Measurements from ENCODE around the gene ITGA5. TPM values are rescaled to one million over a fixed set of nuclear protein-coding genes. Genes with fewer than 3 reads are reported as not detected.

ITGA5 gene
- polyA plus RNA-seq, 2 donors: 20.0 to 42.8 TPM

GRCh38 chr12:54423816-54424150, 4.7 kb upstream of the ITGA5 start:
- Histone ChIP-seq H3K36me3 (ENCODE audit: control insufficient read depth in 2 of 2, insufficient read depth in 2 of 2, low read length in 1 of 2) (no peaks in the 10 kb centered on the region), H3K9me3 (ENCODE audit: control insufficient read depth in 2 of 2, insufficient read depth in 1 of 2, low read depth in 1 of 2, low read length in 1 of 2) (no peaks in the 10 kb centered on the region), H3K4me3 (ENCODE audit: low read depth in 1 of 2, low read length in 2 of 2) (no peak overlapping the region), H3K27me3 (ENCODE audit: control insufficient read depth in 1 of 2, insufficient read depth in 2 of 2, low read length in 2 of 2) (no peaks in the 10 kb centered on the region), H3K4me1 (ENCODE audit: control insufficient read depth in 2 of 2, insufficient read depth in 2 of 2, low read length in 1 of 2) (no peaks in the 10 kb centered on the region), H3K27ac (ENCODE audit: low read depth in 2 of 2, low read length in 1 of 2) (no peak overlapping the region)
- 72 to 73% methylated on average over 5 of the region's 5 CpGs for WGBS, 2 donors

GRCh38 chr12:54421879-54422250, 2.8 kb upstream of the ITGA5 start:
- no peaks in the 10 kb centered on the region for H3K9me3 ChIP-seq (ENCODE audit: control insufficient read depth in 2 of 2, insufficient read depth in 1 of 2, low read depth in 1 of 2, low read length in 1 of 2)
- H3K27ac ChIP-seq (ENCODE audit: low read depth in 2 of 2, low read length in 1 of 2): peak overlapping the region; percentile 72 to 84
- H3K4me1 ChIP-seq (ENCODE audit: control insufficient read depth in 2 of 2, insufficient read depth in 2 of 2, low read length in 1 of 2): no peaks in the 10 kb centered on the region
- 77 to 85% methylated on average over 2 of the region's 2 CpGs for WGBS, 2 donors
- no peaks in the 10 kb centered on the region for H3K27me3 ChIP-seq (ENCODE audit: control insufficient read depth in 1 of 2, insufficient read depth in 2 of 2, low read length in 2 of 2)
- no peak overlapping the region for H3K4me3 ChIP-seq (ENCODE audit: low read depth in 1 of 2, low read length in 2 of 2)
- H3K36me3 ChIP-seq (ENCODE audit: control insufficient read depth in 2 of 2, insufficient read depth in 2 of 2, low read length in 1 of 2): no peaks in the 10 kb centered on the region

GRCh38 chr12:54421175-54421878, 2.3 kb upstream of the ITGA5 start:
- no peak overlapping the region for H3K4me3 ChIP-seq (ENCODE audit: low read depth in 1 of 2, low read length in 2 of 2)

GRCh38 chr12:54420766-54421144, 1.7 kb upstream of the ITGA5 start:
- no peaks in the 10 kb centered on the region for H3K36me3 ChIP-seq (ENCODE audit: control insufficient read depth in 2 of 2, insufficient read depth in 2 of 2, low read length in 1 of 2)
- H3K9me3 ChIP-seq (ENCODE audit: control insufficient read depth in 2 of 2, insufficient read depth in 1 of 2, low read depth in 1 of 2, low read length in 1 of 2): no peaks in the 10 kb centered on the region
- 65 to 66% methylated on average over 2 of the region's 2 CpGs for WGBS, 2 donors
- H3K27ac ChIP-seq (ENCODE audit: low read depth in 2 of 2, low read length in 1 of 2): peak overlapping the region; percentile 40 to 88
- H3K27me3 ChIP-seq (ENCODE audit: control insufficient read depth in 1 of 2, insufficient read depth in 2 of 2, low read length in 2 of 2): no peaks in the 10 kb centered on the region
- no peak overlapping the region for H3K4me3 ChIP-seq (ENCODE audit: low read depth in 1 of 2, low read length in 2 of 2)
- no peaks in the 10 kb centered on the region for H3K4me1 ChIP-seq (ENCODE audit: control insufficient read depth in 2 of 2, insufficient read depth in 2 of 2, low read length in 1 of 2)

More at GRCh38 chr12:54421175-54421878, 2.3 kb upstream of the ITGA5 start:
- Histone ChIP-seq H3K4me1 (ENCODE audit: control insufficient read depth in 2 of 2, insufficient read depth in 2 of 2, low read length in 1 of 2) (no peaks in the 10 kb centered on the region), H3K36me3 (ENCODE audit: control insufficient read depth in 2 of 2, insufficient read depth in 2 of 2, low read length in 1 of 2) (no peaks in the 10 kb centered on the region), H3K27ac (ENCODE audit: low read depth in 2 of 2, low read length in 1 of 2) (peak overlapping the region; percentile 84 to 88), H3K9me3 (ENCODE audit: control insufficient read depth in 2 of 2, insufficient read depth in 1 of 2, low read depth in 1 of 2, low read length in 1 of 2) (no peaks in the 10 kb centered on the region), H3K27me3 (ENCODE audit: control insufficient read depth in 1 of 2, insufficient read depth in 2 of 2, low read length in 2 of 2) (no peaks in the 10 kb centered on the region)
- 68 to 69% methylated on average over 4 of the region's 4 CpGs for whole genome bisulfite sequencing, 2 donors

GRCh38 chr12:54418441-54419087, 502 bp downstream of the ITGA5 start:
- no peaks in the 10 kb centered on the region for H3K9me3 ChIP-seq (ENCODE audit: control insufficient read depth in 2 of 2, insufficient read depth in 1 of 2, low read depth in 1 of 2, low read length in 1 of 2)
- H3K4me1 ChIP-seq (ENCODE audit: control insufficient read depth in 2 of 2, insufficient read depth in 2 of 2, low read length in 1 of 2): peaks cover under 1 to 2% of the 10 kb centered on the region in 2 donors
- no peaks in the 10 kb centered on the region for H3K36me3 ChIP-seq (ENCODE audit: control insufficient read depth in 2 of 2, insufficient read depth in 2 of 2, low read length in 1 of 2)
- peak overlapping the region; percentile 56 to 72 for H3K4me3 ChIP-seq (ENCODE audit: low read depth in 1 of 2, low read length in 2 of 2)
- 4 to 5% methylated on average over 30 to 35 of the region's 35 CpGs for WGBS, 2 donors
- H3K27me3 ChIP-seq (ENCODE audit: control insufficient read depth in 1 of 2, insufficient read depth in 2 of 2, low read length in 2 of 2): no peaks in the 10 kb centered on the region
- peak overlapping the region; percentile 82 to 88 for H3K27ac ChIP-seq (ENCODE audit: low read depth in 2 of 2, low read length in 1 of 2)

GRCh38 chr12:54417712-54418440, 1.2 kb downstream of the ITGA5 start:
- H3K4me1 ChIP-seq (ENCODE audit: control insufficient read depth in 2 of 2, insufficient read depth in 2 of 2, low read length in 1 of 2): peaks cover 4 to 6% of the 10 kb centered on the region in 2 donors
- no peaks in the 10 kb centered on the region for H3K9me3 ChIP-seq (ENCODE audit: control insufficient read depth in 2 of 2, insufficient read depth in 1 of 2, low read depth in 1 of 2, low read length in 1 of 2)
- H3K27ac ChIP-seq (ENCODE audit: low read depth in 2 of 2, low read length in 1 of 2): peak overlapping the region; percentile 82 to 88
- WGBS, 2 donors: 32 to 37% methylated on average over 22 to 25 of the region's 25 CpGs
- no peaks in the 10 kb centered on the region for H3K27me3 ChIP-seq (ENCODE audit: control insufficient read depth in 1 of 2, insufficient read depth in 2 of 2, low read length in 2 of 2)
- no peaks in the 10 kb centered on the region for H3K36me3 ChIP-seq (ENCODE audit: control insufficient read depth in 2 of 2, insufficient read depth in 2 of 2, low read length in 1 of 2)
- peak overlapping the region; percentile 56 to 72 for H3K4me3 ChIP-seq (ENCODE audit: low read depth in 1 of 2, low read length in 2 of 2)

GRCh38 chr12:54416687-54417603, 2.1 kb downstream of the ITGA5 start:
- WGBS, 2 donors: 52 to 60% methylated on average over 5 of the region's 5 CpGs
- no peaks in the 10 kb centered on the region for H3K9me3 ChIP-seq (ENCODE audit: control insufficient read depth in 2 of 2, insufficient read depth in 1 of 2, low read depth in 1 of 2, low read length in 1 of 2)
- no peaks in the 10 kb centered on the region for H3K36me3 ChIP-seq (ENCODE audit: control insufficient read depth in 2 of 2, insufficient read depth in 2 of 2, low read length in 1 of 2)
- no peaks in the 10 kb centered on the region for H3K27me3 ChIP-seq (ENCODE audit: control insufficient read depth in 1 of 2, insufficient read depth in 2 of 2, low read length in 2 of 2)
- H3K4me1 ChIP-seq (ENCODE audit: control insufficient read depth in 2 of 2, insufficient read depth in 2 of 2, low read length in 1 of 2): peaks cover 4 to 6% of the 10 kb centered on the region in 2 donors
- H3K4me3 ChIP-seq (ENCODE audit: low read depth in 1 of 2, low read length in 2 of 2): peak overlapping the region; percentile 19 to 56
- H3K27ac ChIP-seq (ENCODE audit: low read depth in 2 of 2, low read length in 1 of 2): peak overlapping the region; percentile 76 to 88

GRCh38 chr12:54415221-54415929, 3.7 kb downstream of the ITGA5 start:
- H3K27me3 ChIP-seq (ENCODE audit: control insufficient read depth in 1 of 2, insufficient read depth in 2 of 2, low read length in 2 of 2): no peaks in the 10 kb centered on the region
- WGBS, 2 donors: 42 to 45% methylated on average over 4 of the region's 4 CpGs
- H3K4me3 ChIP-seq (ENCODE audit: low read depth in 1 of 2, low read length in 2 of 2): peak overlapping the region in 1 of 2 donors; percentile 18
- H3K36me3 ChIP-seq (ENCODE audit: control insufficient read depth in 2 of 2, insufficient read depth in 2 of 2, low read length in 1 of 2): no peaks in the 10 kb centered on the region
- peaks cover 6% of the 10 kb centered on the region in 2 donors for H3K4me1 ChIP-seq (ENCODE audit: control insufficient read depth in 2 of 2, insufficient read depth in 2 of 2, low read length in 1 of 2)
- H3K9me3 ChIP-seq (ENCODE audit: control insufficient read depth in 2 of 2, insufficient read depth in 1 of 2, low read depth in 1 of 2, low read length in 1 of 2): no peaks in the 10 kb centered on the region
- H3K27ac ChIP-seq (ENCODE audit: low read depth in 2 of 2, low read length in 1 of 2): peak overlapping the region in 1 of 2 donors; percentile 24

Measured in esophagus (tissue), 2 donors.